ENCODE measurements around the gene LARP4B. TPM values are rescaled to one million over a fixed set of nuclear protein-coding genes. Genes with fewer than 3 reads are reported as not detected.

LARP4B gene
- total and polyA plus RNA-seq, 3 donors from 2014 or later, result 54.2 to 98.6 (median 95.3) TPM

- DNase-seq, result no peak
These were observed 164.3 kb downstream of the LARP4B start for GRCh38 chr10:767211-767610.

GRCh38 chr10:761376-761775, 170.1 kb downstream of the LARP4B start:
- Histone ChIP-seq H3K27ac (no peak overlapping the region), H3K27me3 (no peaks in the 10 kb centered on the region), H3K9me3 (no peaks in the 10 kb centered on the region), H3K4me3 (no peak overlapping the region), H3K36me3 (ENCODE audit: low read depth, missing control alignments) (no peaks in the 10 kb centered on the region), H3K4me1 (no peaks in the 10 kb centered on the region)
- TF ChIP-seq CTCF (IDR thresholded peaks at IDR 0.05) (no peak), POLR2A (IDR thresholded peaks at IDR 0.05) (no peak)
- intact Hi-C loops (cut with DNase I; ENCODE audit: low total_unique reads), result no loop called here
- DNase-seq, result no peak

More at GRCh38 chr10:767211-767610, 164.3 kb downstream of the LARP4B start:
- WGBS, 2 donors, result 73 to 82% methylated on average over 1 of the region's 1 CpG
- intact Hi-C loops (cut with DNase I; ENCODE audit: low total_unique reads), result no loop called here
- H3K4me3 ChIP-seq, result no peak overlapping the region
- TF ChIP-seq POLR2A (IDR thresholded peaks at IDR 0.05) (no peak), CTCF (IDR thresholded peaks at IDR 0.05) (no peak)
- no peaks in the 10 kb centered on the region for H3K36me3 ChIP-seq (ENCODE audit: low read depth, missing control alignments)
- no peaks in the 10 kb centered on the region for H3K9me3 ChIP-seq
- no peak overlapping the region for H3K27ac ChIP-seq
- H3K4me1 ChIP-seq, result no peaks in the 10 kb centered on the region
- H3K27me3 ChIP-seq, result no peaks in the 10 kb centered on the region

GRCh38 chr10:760622-761021, 170.9 kb downstream of the LARP4B start:
- intact Hi-C loops (cut with DNase I; ENCODE audit: low total_unique reads), result no loop called here

GRCh38 chr10:759898-760477, 171.5 kb downstream of the LARP4B start:
- TF ChIP-seq CTCF (IDR thresholded peaks at IDR 0.05), result no peak
- TF ChIP-seq POLR2A (IDR thresholded peaks at IDR 0.05), result no peak
- Histone ChIP-seq H3K27me3 (no peaks in the 10 kb centered on the region), H3K9me3 (no peaks in the 10 kb centered on the region), H3K36me3 (ENCODE audit: low read depth, missing control alignments) (no peaks in the 10 kb centered on the region), H3K4me1 (no peaks in the 10 kb centered on the region), H3K4me3 (no peak overlapping the region), H3K27ac (no peak overlapping the region)
- no peak for DNase-seq
- 78 to 94% methylated on average over 2 to 5 of the region's 5 CpGs for WGBS, 2 donors
- intact Hi-C loops (cut with DNase I; ENCODE audit: low total_unique reads), result no loop called here

More at GRCh38 chr10:760622-761021, 170.9 kb downstream of the LARP4B start:
- Histone ChIP-seq H3K27ac (no peak overlapping the region), H3K4me1 (no peaks in the 10 kb centered on the region), H3K36me3 (ENCODE audit: low read depth, missing control alignments) (no peaks in the 10 kb centered on the region), H3K9me3 (no peaks in the 10 kb centered on the region), H3K27me3 (no peaks in the 10 kb centered on the region), H3K4me3 (no peak overlapping the region)
- 84 to 94% methylated on average over 2 of the region's 2 CpGs for WGBS, 2 donors
- no peak for DNase-seq
- no peak for TF ChIP-seq CTCF (IDR thresholded peaks at IDR 0.05)
- no peak for TF ChIP-seq POLR2A (IDR thresholded peaks at IDR 0.05)

Other genes starting within 250 kb of the LARP4B start
- 10 to 100 TPM; 30.1 to 43.4 TPM for gene DIP2C, start 242.0 kb downstream of the LARP4B start, total RNA-seq
- gene DIP2C, start 242.0 kb downstream of the LARP4B start, polyA plus RNA-seq (ENCODE audit: insufficient read depth, low read depth, low replicate concordance), result 14.9 TPM
- gene GTPBP4, start 56.7 kb upstream of the LARP4B start, total RNA-seq, result 10 to 100 TPM; 54.9 to 57.2 TPM
- 81.8 TPM for gene GTPBP4, start 56.7 kb upstream of the LARP4B start, polyA plus RNA-seq (ENCODE audit: insufficient read depth, low read depth, low replicate concordance)
- 1 to 10 TPM in 1 of 2 donors, not detected in 1; 1.1 TPM for gene IDI2, start 94.2 kb upstream of the LARP4B start, total RNA-seq
- 0.79 TPM for gene IDI2, start 94.2 kb upstream of the LARP4B start, polyA plus RNA-seq (ENCODE audit: insufficient read depth, low read depth, low replicate concordance)
- gene IDI1, start 117.4 kb upstream of the LARP4B start, total RNA-seq, result 10 to 100 TPM; 36.9 to 43.7 TPM
- gene IDI1, start 117.4 kb upstream of the LARP4B start, polyA plus RNA-seq (ENCODE audit: insufficient read depth, low read depth, low replicate concordance), result 52.1 TPM
- 10 to 100 TPM; 29.3 to 40.2 TPM for gene WDR37, start 124.7 kb upstream of the LARP4B start, total RNA-seq
- gene WDR37, start 124.7 kb upstream of the LARP4B start, polyA plus RNA-seq (ENCODE audit: insufficient read depth, low read depth, low replicate concordance), result 46.9 TPM

All from testis (tissue), 3 donors.